Measurements from ENCODE around the gene FARP2. TPM values are rescaled to one million over a fixed set of nuclear protein-coding genes. Genes with fewer than 3 reads are reported as not detected.
A peak's percentile ranks its signal among the peaks of the same experiment; 100 is the strongest.

The FARP2 gene
- total and polyA plus RNA-seq, 2 of the 13 experiments (the other 11 are each of a cell fraction or from before 2014, with no cell fraction given), result 28.0 to 45.4 TPM

- TF ChIP-seq ZNF749 (CRISPR knock-in tag; IDR thresholded peaks at IDR 0.05; ENCODE audit: borderline replicate concordance) (peak; percentile 97), YY1 (IDR thresholded peaks at IDR 0.05; ENCODE audit: insufficient read depth, insufficient replicate concordance, low read depth, low read length) (peak; percentile 96), HMGA1 (CRISPR knock-in tag; conservative IDR thresholded peaks at IDR 0.05) (no peak), USF2 (IDR thresholded peaks at IDR 0.05; ENCODE audit: low read depth, low read length) (peak; percentile 98), USF2 (CRISPR knock-in tag; IDR thresholded peaks at IDR 0.05; ENCODE audit: borderline replicate concordance) (peak; percentile 96), ZNF781 (CRISPR knock-in tag; IDR thresholded peaks at IDR 0.05; ENCODE audit: borderline replicate concordance, not compliant biosample characterization) (no peak), SP4 (CRISPR knock-in tag; IDR thresholded peaks at IDR 0.05) (no peak), FOXK2 (IDR thresholded peaks at IDR 0.05) (0 out of 2 replicates have a peak, but pooled peaks have one; percentile 28), TOE1 (CRISPR knock-in tag; IDR thresholded peaks at IDR 0.05) (peak; percentile 79; the same call in 1 of the 2 replicates), ZNF607 (CRISPR knock-in tag; IDR thresholded peaks at IDR 0.05; ENCODE audit: borderline replicate concordance) (peak; percentile 80), NFATC3 (CRISPR knock-in tag; IDR thresholded peaks at IDR 0.05) (no peak; the same call in 1 of the 2 replicates), DMTF1 (CRISPR knock-in tag; IDR thresholded peaks at IDR 0.05) (peak; percentile 73; the same call in 1 of the 2 replicates), PAXIP1 (CRISPR knock-in tag; conservative IDR thresholded peaks at IDR 0.05) (peak; percentile 75), KDM2A (CRISPR knock-in tag; IDR thresholded peaks at IDR 0.05; ENCODE audit: borderline replicate concordance, low read depth) (peak; percentile 93), SETDB1 (CRISPR knock-in tag; IDR thresholded peaks at IDR 0.05; ENCODE audit: borderline replicate concordance) (no peak), ZC3H4 (CRISPR knock-in tag; IDR thresholded peaks at IDR 0.05; ENCODE audit: borderline replicate concordance) (peak; percentile 90), BATF2 (CRISPR knock-in tag; IDR thresholded peaks at IDR 0.05) (no peak), ZNF674 (CRISPR knock-in tag; IDR thresholded peaks at IDR 0.05; ENCODE audit: low read depth) (0 out of 2 replicates have a peak, but pooled peaks have one; percentile 20), ZNF121 (CRISPR knock-in tag; IDR thresholded peaks at IDR 0.05) (no peak; the same call in 1 of the 2 replicates), MBD4 (IDR thresholded peaks at IDR 0.05; ENCODE audit: borderline replicate concordance, low read length) (no peak)
Observed at GRCh38 chr2:241315093-241315878, 40.8 kb upstream of the FARP2 start, which contains the start of gene HDLBP (continued).

Data from HepG2 (cell line).